HepG2 (cell line): ENCODE results near the gene BRSK2. TPM values are rescaled to one million over a fixed set of nuclear protein-coding genes. Genes with fewer than 3 reads are reported as not detected.

Source experiments
- ATAC-seq: fragments of 200-7000 bp; cut with Tn5 transposase; 3 replicates; pipeline ENCODE4 v1.9.1; 2020; ENCODE audit warnings: mild to moderate bottlenecking, moderate library complexity
- BruUV-seq: library from RNA; stranded (reverse); fragments of 400-500 nt; replicated peaks from 2 replicates; lab custom pipeline; 2021; lab: Mats Ljungman, UMichigan
- CTCF ChIA-PET: fragments of 300-600 bp; formaldehyde crosslinking; extraction: SDS; loops from one replicate; lab custom pipeline; 2021; ENCODE audit warnings: low total read pairs, inconsistent platforms, low intra/inter-chr PET ratio; lab: Yijun Ruan, JAX
- POLR2A ChIA-PET: fragments of 350-600 bp; sonication (Branson Sonifier 250); formaldehyde crosslinking; loops from one replicate; lab custom pipeline; 2020; ENCODE audit warnings: antibody characterized with exemption, inconsistent platforms; lab: Yijun Ruan, JAX
- DNase-seq: peaks from one replicate; pipeline ENCODE4 v3.0.0-alpha.2; 2015; ENCODE audit warnings: low spot score
- FAIRE-seq: peaks from 3 replicates; lab custom pipeline; 2011; peaks lifted over from hg19 to GRCh38; lab: Jason Lieb, UNC
- H2AFZ ChIP-seq: one replicate; pipeline ENCODE4 v1.6.1; 2011; ENCODE audit warnings: low read length, inconsistent platforms
- H3K27ac ChIP-seq: fragments of 300-600 bp; 3 replicates; pipeline ENCODE4 v1.8.0; 2011; ENCODE audit warnings: mixed run types, mild to moderate bottlenecking, mixed read lengths, low read length, inconsistent platforms; ENCODE audit not compliant: insufficient read depth; ENCODE audit errors: extremely low read length
- H3K27me3 ChIP-seq, 2 experiments: fragments of 200-600 bp in 1 of 2; 2 replicates in 1 of 2; 3 replicates in 1 of 2; pipeline versions ENCODE4 v1.6.0 to v1.8.0; 2011; ENCODE audit warnings: low read length in 2 of 2, mild to moderate bottlenecking in 2 of 2, moderate library complexity in 2 of 2, inconsistent platforms in 1 of 2; ENCODE audit not compliant: insufficient read depth in 2 of 2, control insufficient read depth in 1 of 2
- H3K36me3 ChIP-seq, 2 experiments: fragments of 200-600 bp in 1 of 2; replicated peaks in 1 of 2; 2 replicates in 1 of 2; 3 replicates in 1 of 2; pipeline versions ENCODE4 v1.5.1 to v1.8.0; 2011; ENCODE audit warnings: low read length in 2 of 2, inconsistent platforms in 1 of 2; ENCODE audit not compliant: insufficient read depth in 2 of 2, control insufficient read depth in 1 of 2
- H3K4me1 ChIP-seq: 2 replicates; pipeline ENCODE4 v1.5.1; 2012; ENCODE audit warnings: low read length, inconsistent platforms; ENCODE audit not compliant: insufficient read depth
- H3K4me2 ChIP-seq: 2 replicates; pipeline ENCODE4 v1.6.0; 2011; ENCODE audit warnings: low read depth, low read length, inconsistent platforms
- H3K4me3 ChIP-seq, 3 experiments: fragments of 200-600 bp in 1 of 3; sonication (generic), shearing (Covaris generic) in 1 of 3; replicated peaks in 1 of 3; 2 replicates each; pipeline ENCODE4 v1.5.1; 2011 to 2016; ENCODE audit warnings: low read length in 3 of 3, inconsistent platforms in 2 of 3, low read depth in 2 of 3, mild to moderate bottlenecking in 2 of 3, control low read depth in 1 of 3, mixed read lengths in 1 of 3; ENCODE audit not compliant: insufficient read depth in 1 of 3
- H3K79me2 ChIP-seq: one replicate; pipeline ENCODE4 v1.6.1; 2011; ENCODE audit warnings: low read length, inconsistent platforms; ENCODE audit not compliant: insufficient read depth
- H3K9ac ChIP-seq: 2 replicates; pipeline ENCODE4 v1.6.0; 2011; ENCODE audit warnings: mild to moderate bottlenecking, low read depth, low read length, inconsistent platforms; ENCODE audit not compliant: insufficient read depth
- H3K9me3 ChIP-seq: 2 replicates; pipeline ENCODE4 v1.5.1; 2012; ENCODE audit warnings: mild to moderate bottlenecking, low read length
- H4K20me1 ChIP-seq: 2 replicates; pipeline ENCODE4 v1.6.0; 2011; ENCODE audit warnings: inconsistent platforms, mild to moderate bottlenecking, low read length, moderate library complexity; ENCODE audit not compliant: insufficient read depth
- CREB3 ChIP-seq: sonication (generic); formaldehyde crosslinking; IDR thresholded peaks from 2 replicates; pipeline ENCODE4 v1.5.0; 2020; ENCODE audit warnings: missing genetic modification reagents
- KAT2B ChIP-seq: fragments of 150-350 bp; IDR thresholded peaks from 2 replicates; pipeline ENCODE4 v1.6.1; 2014; ENCODE audit warnings: low read depth, low read length, borderline replicate concordance
- KLF9 ChIP-seq: IDR thresholded peaks from 2 replicates; pipeline ENCODE4 v1.6.1; 2016; ENCODE audit warnings: low read depth
- NFIC ChIP-seq: IDR thresholded peaks from 2 replicates; pipeline ENCODE4 v1.6.1; 2012; ENCODE audit warnings: mild to moderate bottlenecking, low read length, inconsistent platforms
- PHB2 ChIP-seq: fragments of 450-650 bp; IDR thresholded peaks from 2 replicates; pipeline ENCODE4 v1.6.1; 2018; ENCODE audit not compliant: partially characterized antibody
- SKI ChIP-seq: fragments of 450-650 bp; IDR thresholded peaks from one replicate; pipeline ENCODE4 v1.6.1; 2018; ENCODE audit warnings: mild to moderate bottlenecking; ENCODE audit not compliant: partially characterized antibody
- SRSF9 ChIP-seq: fragments of 200-400 bp; formaldehyde crosslinking; IDR thresholded peaks from 2 replicates; pipeline ENCODE4 v1.6.1; 2018; ENCODE audit warnings: borderline replicate concordance, mild to moderate bottlenecking, low read depth, low read length; ENCODE audit not compliant: insufficient read depth, poor library complexity, severe bottlenecking
- ZNF121 ChIP-seq: sonication (generic); formaldehyde crosslinking; IDR thresholded peaks from 2 replicates; pipeline ENCODE4 v1.5.0; 2020; ENCODE audit warnings: mild to moderate bottlenecking, missing genetic modification reagents
- ZNF263 ChIP-seq: sonication (generic); formaldehyde crosslinking; IDR thresholded peaks from 2 replicates; pipeline ENCODE4 v1.4.0; 2020; ENCODE audit warnings: missing genetic modification reagents
- ZNF335 ChIP-seq: sonication (generic); formaldehyde crosslinking; IDR thresholded peaks from 2 replicates; pipeline ENCODE4 v1.4.0; 2020; ENCODE audit warnings: missing genetic modification reagents
- ZNF713 ChIP-seq: sonication (generic); formaldehyde crosslinking; IDR thresholded peaks from 2 replicates; pipeline ENCODE4 v1.4.0; 2020; ENCODE audit warnings: mild to moderate bottlenecking, missing genetic modification reagents
- ZNF776 ChIP-seq: sonication (generic); formaldehyde crosslinking; IDR thresholded peaks from 2 replicates; pipeline ENCODE4 v1.4.0; 2020; ENCODE audit warnings: mild to moderate bottlenecking, missing genetic modification reagents
- ZNF780A ChIP-seq: sonication (generic); formaldehyde crosslinking; IDR thresholded peaks from 2 replicates; pipeline ENCODE4 v1.8.0; 2022; ENCODE audit warnings: mild to moderate bottlenecking, missing genetic modification reagents, moderate library complexity
- WGBS: methylation state at CpG from one replicate; pipeline ENCODE4 v1.1.6; 2017; ENCODE audit warnings: low lambda C conversion rate; 5-methylcytosine and 5-hydroxymethylcytosine counted together
- in situ Hi-C: cut with HindIII; loops from 2 replicates; pipeline ENCODE4 v1.10.0; 2017; ENCODE audit warnings: low pct_unique_long_range_greater_than_20kb; ENCODE audit not compliant: extremely low pct_ligation_motif_present
- intact Hi-C: fragments of 100-400 bp; cut with micrococcal nuclease; formaldehyde crosslinking; loops from one replicate; pipeline ENCODE4 v1.10.0; 2022; ENCODE audit not compliant: unreplicated experiment
- polyA plus RNA-seq, 8 experiments: library from polyadenylated mRNA; depleted of rRNA in 3 of 8; stranded (reverse) in 7 of 8; unstranded in 1 of 8; fragments of >200 nt; fragmentation: Illumina TruSeq in 4 of 8; extraction: Trizol in 4 of 8; gene quantifications; 2 replicates each; pipeline versions ENCODE4 v1.2.1 to v1.2.3, GENCODE V29; 2011 to 2016; ENCODE audit warnings: low read depth in 4 of 8, missing spikeins in 1 of 8, mixed read lengths in 1 of 8; ENCODE audit not compliant: insufficient read depth in 1 of 8
- total RNA-seq, 5 experiments: library from RNA; depleted of rRNA; stranded (reverse); fragments of >200 nt; fragmentation: Illumina TruSeq; extraction: Trizol; gene quantifications; 2 replicates each; pipeline ENCODE4 v1.2.3, GENCODE V29; 2016; ENCODE audit warnings: low read depth in 1 of 5
- TF ChIP-seq, protein P1 (sequence below): sonication (generic); formaldehyde crosslinking; IDR thresholded peaks from 2 replicates; pipeline ENCODE4 v1.4.0; 2020; ENCODE audit warnings: missing genetic modification reagents, borderline replicate concordance
- TF ChIP-seq, protein P2 (sequence below): sonication (generic); formaldehyde crosslinking; IDR thresholded peaks from 2 replicates; pipeline ENCODE4 v1.5.1; 2020; ENCODE audit warnings: mild to moderate bottlenecking, missing genetic modification reagents, borderline replicate concordance

The BRSK2 gene
- total and polyA plus RNA-seq, 2 of the 13 experiments (the other 11 are each of a cell fraction or from before 2014, with no cell fraction given), result 0.74 to 1.1 TPM

DNA sequence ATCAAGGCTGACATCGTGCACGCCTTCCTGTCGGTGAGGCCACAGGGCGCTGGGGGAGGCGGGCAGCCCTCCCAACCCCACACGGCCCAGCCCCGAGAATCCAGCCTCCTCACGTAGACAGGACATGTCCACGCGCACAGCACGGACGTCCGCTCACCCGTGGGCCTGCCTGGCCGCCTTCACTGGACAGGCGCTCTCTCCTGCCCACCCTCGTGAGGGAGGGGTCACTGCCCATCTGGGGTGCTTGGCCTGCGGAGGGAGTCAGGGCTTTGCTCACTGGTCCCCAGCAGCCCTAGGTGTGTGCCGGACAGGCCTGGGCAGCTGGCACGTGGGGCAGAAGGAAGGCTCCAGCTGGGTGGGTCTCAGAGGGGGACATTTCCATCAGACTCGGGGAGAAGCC, 64.8 kb downstream of the BRSK2 start:
- no peak overlapping the region for H3K27ac ChIP-seq
- FAIRE-seq, result no peak
- H3K36me3 ChIP-seq, result no peaks in the 10 kb centered on the region
- H3K4me3 ChIP-seq, result no peak overlapping the region
- H3K9me3 ChIP-seq, result no peaks in the 10 kb centered on the region
- no TSS peak for BruUV-seq
- no peak for ATAC-seq
- 8% methylated on average over 2 of the region's 21 CpGs for WGBS
- no peaks in the 10 kb centered on the region for H3K4me1 ChIP-seq
- H3K4me2 ChIP-seq, result no peak overlapping the region
- H3K9ac ChIP-seq, result no peak overlapping the region
- DNase-seq, result no peak
- H4K20me1 ChIP-seq, result 0 out of 2 replicates have a peak, but pooled peaks cover 3% of the 10 kb centered on the region
- intact Hi-C loops, result no loop called here
- CTCF ChIA-PET, result no interaction called here
- POLR2A ChIA-PET, result no interaction called here
- in situ Hi-C loops, result no loop called here
- H3K79me2 ChIP-seq, result no peaks in the 10 kb centered on the region
- H3K27me3 ChIP-seq, result peaks cover 4 to 25% of the 10 kb centered on the region in 2 experiments; a peak in 4 of 5 replicates
- no peak overlapping the region for H2AFZ ChIP-seq
- TF ChIP-seq, protein P1, sequence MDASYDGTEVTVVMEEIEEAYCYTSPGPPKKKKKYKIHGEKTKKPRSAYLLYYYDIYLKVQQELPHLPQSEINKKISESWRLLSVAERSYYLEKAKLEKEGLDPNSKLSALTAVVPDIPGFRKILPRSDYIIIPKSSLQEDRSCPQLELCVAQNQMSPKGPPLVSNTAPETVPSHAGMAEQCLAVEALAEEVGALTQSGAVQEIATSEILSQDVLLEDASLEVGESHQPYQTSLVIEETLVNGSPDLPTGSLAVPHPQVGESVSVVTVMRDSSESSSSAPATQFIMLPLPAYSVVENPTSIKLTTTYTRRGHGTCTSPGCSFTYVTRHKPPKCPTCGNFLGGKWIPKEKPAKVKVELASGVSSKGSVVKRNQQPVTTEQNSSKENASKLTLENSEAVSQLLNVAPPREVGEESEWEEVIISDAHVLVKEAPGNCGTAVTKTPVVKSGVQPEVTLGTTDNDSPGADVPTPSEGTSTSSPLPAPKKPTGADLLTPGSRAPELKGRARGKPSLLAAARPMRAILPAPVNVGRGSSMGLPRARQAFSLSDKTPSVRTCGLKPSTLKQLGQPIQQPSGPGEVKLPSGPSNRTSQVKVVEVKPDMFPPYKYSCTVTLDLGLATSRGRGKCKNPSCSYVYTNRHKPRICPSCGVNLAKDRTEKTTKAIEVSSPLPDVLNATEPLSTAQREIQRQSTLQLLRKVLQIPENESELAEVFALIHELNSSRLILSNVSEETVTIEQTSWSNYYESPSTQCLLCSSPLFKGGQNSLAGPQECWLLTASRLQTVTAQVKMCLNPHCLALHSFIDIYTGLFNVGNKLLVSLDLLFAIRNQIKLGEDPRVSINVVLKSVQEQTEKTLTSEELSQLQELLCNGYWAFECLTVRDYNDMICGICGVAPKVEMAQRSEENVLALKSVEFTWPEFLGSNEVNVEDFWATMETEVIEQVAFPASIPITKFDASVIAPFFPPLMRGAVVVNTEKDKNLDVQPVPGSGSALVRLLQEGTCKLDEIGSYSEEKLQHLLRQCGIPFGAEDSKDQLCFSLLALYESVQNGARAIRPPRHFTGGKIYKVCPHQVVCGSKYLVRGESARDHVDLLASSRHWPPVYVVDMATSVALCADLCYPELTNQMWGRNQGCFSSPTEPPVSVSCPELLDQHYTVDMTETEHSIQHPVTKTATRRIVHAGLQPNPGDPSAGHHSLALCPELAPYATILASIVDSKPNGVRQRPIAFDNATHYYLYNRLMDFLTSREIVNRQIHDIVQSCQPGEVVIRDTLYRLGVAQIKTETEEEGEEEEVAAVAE, result no peak
- TF ChIP-seq ZNF121 (CRISPR knock-in tag) (no peak), SKI (no peak), ZNF780A (no peak), ZNF776 (CRISPR knock-in tag) (no peak), ZNF713 (CRISPR knock-in tag) (no peak), KLF9 (CRISPR knock-in tag) (no peak), ZNF263 (CRISPR knock-in tag) (no peak), CREB3 (CRISPR knock-in tag) (no peak), SRSF9 (no peak), KAT2B (no peak), PHB2 (no peak), NFIC (no peak), ZNF335 (CRISPR knock-in tag) (no peak)
- TF ChIP-seq, protein P2, sequence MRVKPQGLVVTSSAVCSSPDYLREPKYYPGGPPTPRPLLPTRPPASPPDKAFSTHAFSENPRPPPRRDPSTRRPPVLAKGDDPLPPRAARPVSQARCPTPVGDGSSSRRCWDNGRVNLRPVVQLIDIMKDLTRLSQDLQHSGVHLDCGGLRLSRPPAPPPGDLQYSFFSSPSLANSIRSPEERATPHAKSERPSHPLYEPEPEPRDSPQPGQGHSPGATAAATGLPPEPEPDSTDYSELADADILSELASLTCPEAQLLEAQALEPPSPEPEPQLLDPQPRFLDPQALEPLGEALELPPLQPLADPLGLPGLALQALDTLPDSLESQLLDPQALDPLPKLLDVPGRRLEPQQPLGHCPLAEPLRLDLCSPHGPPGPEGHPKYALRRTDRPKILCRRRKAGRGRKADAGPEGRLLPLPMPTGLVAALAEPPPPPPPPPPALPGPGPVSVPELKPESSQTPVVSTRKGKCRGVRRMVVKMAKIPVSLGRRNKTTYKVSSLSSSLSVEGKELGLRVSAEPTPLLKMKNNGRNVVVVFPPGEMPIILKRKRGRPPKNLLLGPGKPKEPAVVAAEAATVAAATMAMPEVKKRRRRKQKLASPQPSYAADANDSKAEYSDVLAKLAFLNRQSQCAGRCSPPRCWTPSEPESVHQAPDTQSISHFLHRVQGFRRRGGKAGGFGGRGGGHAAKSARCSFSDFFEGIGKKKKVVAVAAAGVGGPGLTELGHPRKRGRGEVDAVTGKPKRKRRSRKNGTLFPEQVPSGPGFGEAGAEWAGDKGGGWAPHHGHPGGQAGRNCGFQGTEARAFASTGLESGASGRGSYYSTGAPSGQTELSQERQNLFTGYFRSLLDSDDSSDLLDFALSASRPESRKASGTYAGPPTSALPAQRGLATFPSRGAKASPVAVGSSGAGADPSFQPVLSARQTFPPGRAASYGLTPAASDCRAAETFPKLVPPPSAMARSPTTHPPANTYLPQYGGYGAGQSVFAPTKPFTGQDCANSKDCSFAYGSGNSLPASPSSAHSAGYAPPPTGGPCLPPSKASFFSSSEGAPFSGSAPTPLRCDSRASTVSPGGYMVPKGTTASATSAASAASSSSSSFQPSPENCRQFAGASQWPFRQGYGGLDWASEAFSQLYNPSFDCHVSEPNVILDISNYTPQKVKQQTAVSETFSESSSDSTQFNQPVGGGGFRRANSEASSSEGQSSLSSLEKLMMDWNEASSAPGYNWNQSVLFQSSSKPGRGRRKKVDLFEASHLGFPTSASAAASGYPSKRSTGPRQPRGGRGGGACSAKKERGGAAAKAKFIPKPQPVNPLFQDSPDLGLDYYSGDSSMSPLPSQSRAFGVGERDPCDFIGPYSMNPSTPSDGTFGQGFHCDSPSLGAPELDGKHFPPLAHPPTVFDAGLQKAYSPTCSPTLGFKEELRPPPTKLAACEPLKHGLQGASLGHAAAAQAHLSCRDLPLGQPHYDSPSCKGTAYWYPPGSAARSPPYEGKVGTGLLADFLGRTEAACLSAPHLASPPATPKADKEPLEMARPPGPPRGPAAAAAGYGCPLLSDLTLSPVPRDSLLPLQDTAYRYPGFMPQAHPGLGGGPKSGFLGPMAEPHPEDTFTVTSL (CRISPR knock-in tag), result no peak
